Left ventricle myocardium inferior (tissue), 1 donor: ENCODE results near the gene CNOT6. TPM values are rescaled to one million over a fixed set of nuclear protein-coding genes. Genes with fewer than 3 reads are reported as not detected.

ENCODE experiments used
- DNase-seq: peaks from one replicate; pipeline ENCODE4 v3.0.0-alpha.2; 2020
- H3K27ac ChIP-seq: fragments of 200-600 bp; replicated peaks from 2 replicates; pipeline ENCODE4 v1.8.0; 2021
- H3K27me3 ChIP-seq: fragments of 200-600 bp; 2 replicates; pipeline ENCODE4 v1.8.0; 2021; ENCODE audit warnings: low read depth
- H3K36me3 ChIP-seq: fragments of 200-600 bp; 2 replicates; pipeline ENCODE4 v1.8.0; 2021
- H3K4me1 ChIP-seq: fragments of 200-600 bp; 2 replicates; pipeline ENCODE4 v1.8.0; 2021
- H3K4me3 ChIP-seq: fragments of 200-600 bp; 2 replicates; pipeline ENCODE4 v1.8.0; 2021; ENCODE audit warnings: mild to moderate bottlenecking, moderate library complexity
- H3K9me3 ChIP-seq: fragments of 200-600 bp; replicated peaks from 2 replicates; pipeline ENCODE4 v1.8.0; 2021
- intact Hi-C: fragments of 100-400 bp; cut with micrococcal nuclease; formaldehyde crosslinking; loops from one replicate; pipeline ENCODE4 v1.11.0; 2022
- total RNA-seq: library from RNA; stranded (reverse); fragmentation: NEBNext Ultra II Directional; extraction: Animal tissue kit (Norgen Biotek cat#: 25700); gene quantifications from one replicate; pipeline ENCODE4 v1.2.1, GENCODE V29; 2021
- TF ChIP-seq, protein P1 (sequence below): fragments of 200-600 bp; IDR thresholded peaks from 2 replicates; pipeline ENCODE4 v1.8.0; 2021; ENCODE audit warnings: antibody characterized with exemption, mild to moderate bottlenecking, borderline replicate concordance
- donor health status: DM: no; HTN: yes; CAD: no; lungs with severe emphysema.

CNOT6 gene
- total RNA-seq, 1 donor from 2014 or later, result 15.9 TPM

DNA sequence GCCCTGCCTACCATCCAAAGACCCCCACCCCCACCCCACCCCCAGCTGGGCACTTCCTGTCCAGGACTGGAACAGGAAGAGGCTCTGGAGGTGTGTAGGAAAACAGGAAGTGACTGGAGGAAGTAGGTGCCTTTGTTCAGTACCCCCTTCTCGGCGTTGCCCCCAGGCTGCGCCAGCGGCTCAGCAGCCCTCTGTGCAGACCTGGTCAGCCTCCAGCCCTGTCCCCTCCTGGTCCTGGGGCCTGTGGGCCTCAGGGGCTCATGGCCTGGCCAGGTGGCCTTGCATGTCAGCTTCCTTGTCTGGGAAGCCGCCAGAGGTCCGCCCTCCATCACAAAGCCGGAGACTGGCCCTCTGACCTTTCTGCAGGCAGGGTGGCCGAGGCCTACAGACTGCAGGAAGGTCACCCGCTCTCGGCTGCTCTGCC, 129.2 kb downstream of the CNOT6 start:
- Histone ChIP-seq H3K4me1 (peaks cover 22% of the 10 kb centered on the region), H3K27ac (peak overlapping the region; percentile 62), H3K27me3 (peaks cover 35% of the 10 kb centered on the region), H3K36me3 (peaks cover 5% of the 10 kb centered on the region), H3K9me3 (no peaks in the 10 kb centered on the region), H3K4me3 (no peak overlapping the region)
- intact Hi-C loops, result no loop called here
- TF ChIP-seq, protein P1, sequence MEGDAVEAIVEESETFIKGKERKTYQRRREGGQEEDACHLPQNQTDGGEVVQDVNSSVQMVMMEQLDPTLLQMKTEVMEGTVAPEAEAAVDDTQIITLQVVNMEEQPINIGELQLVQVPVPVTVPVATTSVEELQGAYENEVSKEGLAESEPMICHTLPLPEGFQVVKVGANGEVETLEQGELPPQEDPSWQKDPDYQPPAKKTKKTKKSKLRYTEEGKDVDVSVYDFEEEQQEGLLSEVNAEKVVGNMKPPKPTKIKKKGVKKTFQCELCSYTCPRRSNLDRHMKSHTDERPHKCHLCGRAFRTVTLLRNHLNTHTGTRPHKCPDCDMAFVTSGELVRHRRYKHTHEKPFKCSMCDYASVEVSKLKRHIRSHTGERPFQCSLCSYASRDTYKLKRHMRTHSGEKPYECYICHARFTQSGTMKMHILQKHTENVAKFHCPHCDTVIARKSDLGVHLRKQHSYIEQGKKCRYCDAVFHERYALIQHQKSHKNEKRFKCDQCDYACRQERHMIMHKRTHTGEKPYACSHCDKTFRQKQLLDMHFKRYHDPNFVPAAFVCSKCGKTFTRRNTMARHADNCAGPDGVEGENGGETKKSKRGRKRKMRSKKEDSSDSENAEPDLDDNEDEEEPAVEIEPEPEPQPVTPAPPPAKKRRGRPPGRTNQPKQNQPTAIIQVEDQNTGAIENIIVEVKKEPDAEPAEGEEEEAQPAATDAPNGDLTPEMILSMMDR, result no peak
- DNase-seq, result no peak

DNA sequence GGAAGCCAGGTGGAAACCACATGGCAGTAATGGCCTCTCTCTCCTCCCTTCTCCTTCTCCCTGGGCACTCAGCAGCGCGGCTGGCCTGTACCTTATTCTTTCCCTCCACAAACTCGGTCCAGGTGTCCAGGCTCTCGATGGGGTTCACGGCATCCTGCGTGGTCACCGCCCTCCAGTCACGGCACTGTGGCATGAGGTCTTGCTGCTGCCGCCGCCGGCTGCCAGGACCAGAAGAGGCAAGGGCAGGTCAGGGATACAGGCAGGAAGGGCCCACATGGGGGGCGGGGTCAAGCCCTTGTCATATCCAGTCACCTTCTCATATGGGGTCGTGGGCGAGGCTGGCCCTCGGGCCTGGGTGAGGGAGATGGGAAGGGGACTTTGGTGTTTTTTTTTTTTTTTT, 129.7 kb downstream of the CNOT6 start:
- H3K36me3 ChIP-seq, result peaks cover 5% of the 10 kb centered on the region
- DNase-seq, result no peak
- peak overlapping the region; percentile 62 for H3K27ac ChIP-seq
- intact Hi-C loops, result no loop called here
- peaks cover 30% of the 10 kb centered on the region for H3K27me3 ChIP-seq
- TF ChIP-seq, protein P1, result no peak
- no peak overlapping the region for H3K4me3 ChIP-seq
- no peaks in the 10 kb centered on the region for H3K9me3 ChIP-seq
- H3K4me1 ChIP-seq, result peaks cover 18% of the 10 kb centered on the region

DNA sequence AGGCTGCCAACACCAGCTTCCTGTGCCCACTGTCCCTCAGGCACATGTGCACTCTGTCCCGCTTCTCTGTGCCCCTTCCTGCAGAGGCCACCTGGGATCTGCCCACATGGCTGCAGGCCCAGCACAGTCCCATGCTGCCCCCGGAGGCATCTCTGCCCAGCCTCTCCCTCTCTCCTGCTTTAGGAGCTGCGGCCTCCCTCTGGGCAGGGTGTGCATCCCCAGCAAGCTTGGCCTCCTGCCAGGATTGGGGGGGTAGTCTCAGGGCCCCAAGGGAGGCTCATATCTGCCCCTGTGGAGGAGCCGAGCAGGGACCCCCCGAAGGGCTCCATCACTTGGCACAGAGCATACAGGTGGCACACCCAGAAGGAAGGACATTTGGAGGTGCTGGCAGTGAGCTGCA, 130.4 kb downstream of the CNOT6 start:
- Histone ChIP-seq H3K4me3 (no peak overlapping the region), H3K4me1 (peaks cover 18% of the 10 kb centered on the region), H3K27ac (no peak overlapping the region), H3K27me3 (peaks cover 23% of the 10 kb centered on the region), H3K9me3 (no peaks in the 10 kb centered on the region), H3K36me3 (peaks cover 5% of the 10 kb centered on the region)
- DNase-seq, result no peak
- intact Hi-C loops, result no loop called here
- TF ChIP-seq, protein P1, result no peak

DNA sequence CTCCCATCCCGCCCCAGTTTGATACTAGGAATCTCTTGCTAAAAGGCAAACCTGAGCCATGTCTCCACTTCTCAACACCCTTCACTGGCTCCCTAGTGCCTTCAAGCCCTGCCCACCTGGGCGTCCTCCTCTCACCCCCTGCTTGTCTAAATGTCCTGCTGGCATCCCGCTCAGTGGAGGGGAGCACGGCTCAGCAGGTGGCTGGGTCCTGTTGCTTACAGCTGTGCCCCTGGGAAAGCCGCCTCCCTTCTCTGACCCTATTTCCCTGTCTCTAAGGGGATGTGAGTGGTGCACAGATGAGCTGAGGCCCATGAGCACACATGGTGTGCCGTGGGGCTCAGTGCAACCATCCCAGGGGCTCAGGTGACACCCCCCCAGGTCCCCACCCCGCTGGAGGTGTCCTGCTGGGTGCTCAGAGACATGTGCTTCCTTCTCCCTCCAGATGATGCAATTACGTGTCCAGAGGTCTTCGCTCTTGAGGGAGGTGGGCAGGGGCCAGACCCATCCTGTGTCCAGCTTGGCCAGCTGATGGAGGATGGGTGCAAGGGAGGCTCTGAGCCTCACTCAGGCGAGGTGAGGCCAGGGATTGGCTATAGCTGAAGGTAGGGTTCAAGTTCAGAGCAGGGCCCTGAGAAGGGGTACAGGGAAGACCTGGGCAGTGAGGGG, 131.1 kb downstream of the CNOT6 start:
- no peaks in the 10 kb centered on the region for H3K9me3 ChIP-seq
- H3K36me3 ChIP-seq, result peaks cover 5% of the 10 kb centered on the region
- no peak overlapping the region for H3K4me3 ChIP-seq
- H3K27ac ChIP-seq, result no peak overlapping the region
- intact Hi-C loops, result no loop called here
- DNase-seq, result no peak
- peaks cover 16% of the 10 kb centered on the region for H3K27me3 ChIP-seq
- H3K4me1 ChIP-seq, result peaks cover 18% of the 10 kb centered on the region
- TF ChIP-seq, protein P1, result no peak

DNA sequence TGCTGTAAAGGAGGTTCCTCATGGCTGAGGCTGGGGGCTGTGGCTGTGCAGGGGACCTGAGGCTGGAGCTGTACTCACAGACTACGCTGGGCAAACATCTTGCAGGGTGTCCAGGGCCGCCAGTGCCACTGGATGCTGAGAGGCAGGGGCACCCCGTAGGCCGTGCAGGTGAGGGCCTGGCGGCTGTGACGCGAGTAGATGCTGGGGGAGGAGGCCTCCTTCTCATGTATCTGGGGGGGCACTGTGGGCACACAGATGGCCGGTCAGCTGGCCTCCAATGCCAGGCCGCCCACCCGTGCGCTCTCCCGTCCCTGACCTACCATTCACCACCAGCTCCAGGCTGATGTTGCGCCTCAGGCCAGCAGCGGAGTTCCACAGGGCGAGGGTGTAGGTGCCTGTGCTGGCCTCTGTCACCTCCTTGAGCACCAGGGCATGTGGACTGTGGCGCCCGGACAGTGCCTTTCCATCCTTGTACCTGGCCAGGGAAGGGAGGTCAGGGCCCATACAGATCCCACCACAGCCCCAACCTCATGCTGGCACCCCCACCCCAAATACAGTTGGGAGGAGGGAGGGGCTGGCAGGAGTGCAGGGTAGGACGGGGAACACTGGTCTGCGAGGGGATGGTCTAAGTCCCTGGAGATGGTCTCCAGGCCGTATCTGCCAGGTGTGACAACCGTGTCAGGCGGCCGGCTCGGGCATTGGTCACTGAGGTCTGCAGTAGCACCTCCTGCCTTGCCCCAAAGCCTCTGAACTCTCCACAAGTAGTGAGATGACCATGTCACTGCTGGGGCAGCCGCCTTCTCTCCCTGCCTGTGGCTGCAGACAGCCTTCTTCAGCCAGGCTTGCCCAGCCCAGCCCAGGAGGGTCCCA, 131.8 kb downstream of the CNOT6 start:
- H3K27ac ChIP-seq, result no peak overlapping the region
- H3K36me3 ChIP-seq, result no peaks in the 10 kb centered on the region
- DNase-seq, result no peak
- H3K27me3 ChIP-seq, result peaks cover 8% of the 10 kb centered on the region
- no peaks in the 10 kb centered on the region for H3K9me3 ChIP-seq
- no peak overlapping the region for H3K4me3 ChIP-seq
- TF ChIP-seq, protein P1, result no peak
- intact Hi-C loops, result no loop called here
- H3K4me1 ChIP-seq, result peaks cover 18% of the 10 kb centered on the region
